HCT116 (cell line): ENCODE measurements around the gene DYNC1I1. TPM values are rescaled to one million over a fixed set of nuclear protein-coding genes. Genes with fewer than 3 reads are reported as not detected.

Experiments used
- ATAC-seq: fragments of 200-7000 bp; cut with Tn5 transposase; 2 replicates; pipeline ENCODE4 v1.9.1; 2020; ENCODE audit warnings: mild to moderate bottlenecking, moderate library complexity
- BruUV-seq: library from RNA; stranded (reverse); fragments of 400-500 nt; replicated peaks from 2 replicates; lab custom pipeline; 2021; lab: Mats Ljungman, UMichigan
- CTCF ChIA-PET: fragments of 300-600 bp; sonication (Branson Sonifier 250); formaldehyde crosslinking; loops from one replicate; lab custom pipeline; 2021; ENCODE audit warnings: antibody characterized with exemption; lab: Charles Lee
- POLR2A ChIA-PET: fragments of 300-600, 350-600 bp; sonication (Branson Sonifier 250); formaldehyde crosslinking; loops from one replicate; lab custom pipeline; 2021; ENCODE audit warnings: antibody characterized with exemption; lab: Charles Lee
- RAD21 ChIA-PET, 2 experiments: fragments of 300-600 bp; sonication (Branson Sonifier 250); formaldehyde crosslinking; loops; one replicate each; lab custom pipeline; 2023; ENCODE audit warnings: low total read pairs in 2 of 2; ENCODE audit not compliant: uncharacterized antibody in 2 of 2, unreplicated experiment in 2 of 2, low non-redundant PET in 1 of 2; lab: Charles Lee
- DNase-seq: peaks from one replicate; pipeline ENCODE4 v3.0.0-alpha.2; 2010; ENCODE audit warnings: low read depth, low spot score
- H2AFZ ChIP-seq: fragments of 200-600 bp; shearing (Covaris generic), sonication (generic); 2 replicates; pipeline ENCODE4 v1.6.1; 2017; ENCODE audit warnings: low read depth, mixed run types, mixed read lengths, antibody characterized with exemption, low read length; ENCODE audit not compliant: poor library complexity, severe bottlenecking
- H3K27ac ChIP-seq: 2 replicates; pipeline ENCODE4 v1.5.1; 2012; ENCODE audit warnings: low read depth, low read length
- H3K27me3 ChIP-seq: fragments of 200-600 bp; sonication (generic); 2 replicates; pipeline ENCODE4 v1.6.1; 2016; ENCODE audit warnings: mixed run types, low read length, mixed read lengths; ENCODE audit not compliant: insufficient read depth
- H3K36me3 ChIP-seq, 2 experiments: fragments of 200-500 bp in 1 of 2; fragments of 200-600 bp in 1 of 2; sonication (Bioruptor generic) in 1 of 2; sonication (generic) in 1 of 2; 2 replicates each; pipeline versions ENCODE4 v1.5.1 to v1.6.1; 2014 to 2016; ENCODE audit warnings: low read length in 2 of 2, inconsistent platforms in 1 of 2, mixed read lengths in 1 of 2, mixed run types in 1 of 2; ENCODE audit not compliant: insufficient read depth in 2 of 2, control insufficient read depth in 1 of 2
- H3K4me1 ChIP-seq, 2 experiments: fragments of 200-600 bp in 1 of 2; sonication (generic) in 1 of 2; 2 replicates each; pipeline versions ENCODE4 v1.5.1 to v1.6.1; 2012 to 2017; ENCODE audit warnings: low read length in 2 of 2, inconsistent platforms in 1 of 2, mild to moderate bottlenecking in 1 of 2, mixed read lengths in 1 of 2, mixed run types in 1 of 2, moderate library complexity in 1 of 2; ENCODE audit not compliant: insufficient read depth in 2 of 2, control insufficient read depth in 1 of 2
- H3K4me2 ChIP-seq: fragments of 200-600 bp; sonication (generic); 2 replicates; pipeline ENCODE4 v1.6.1; 2017; ENCODE audit warnings: mixed run types, low read length, mixed read lengths
- H3K4me3 ChIP-seq, 2 experiments: fragments of 200-600 bp in 1 of 2; sonication (generic) in 1 of 2; replicated peaks in 1 of 2; 2 replicates each; pipeline ENCODE4 v1.5.1; 2011 to 2016; ENCODE audit warnings: low read length in 2 of 2, control low read depth in 1 of 2, low read depth in 1 of 2, mild to moderate bottlenecking in 1 of 2, mixed read lengths in 1 of 2, mixed run types in 1 of 2
- H3K79me2 ChIP-seq: fragments of 200-600 bp; sonication (generic); 2 replicates; pipeline ENCODE4 v1.6.1; 2017; ENCODE audit warnings: mild to moderate bottlenecking, mixed run types, low read length, moderate library complexity, mixed read lengths; ENCODE audit not compliant: insufficient read depth
- H3K9ac ChIP-seq: fragments of 200-600 bp; sonication (generic); 2 replicates; pipeline ENCODE4 v1.6.1; 2016; ENCODE audit warnings: low read length, mixed read lengths
- H3K9me2 ChIP-seq: fragments of 200-600 bp; sonication (generic), shearing (Covaris generic); 2 replicates; pipeline ENCODE4 v1.6.1; 2017; ENCODE audit warnings: mixed run types, mild to moderate bottlenecking, moderate library complexity; ENCODE audit not compliant: insufficient read depth
- H3K9me3 ChIP-seq, 2 experiments: fragments of 200-500 bp in 1 of 2; fragments of 200-600 bp in 1 of 2; sonication (Bioruptor generic) in 1 of 2; sonication (generic) in 1 of 2; 2 replicates each; pipeline ENCODE4 v1.6.1; 2014 to 2017; ENCODE audit warnings: low read length in 2 of 2, mixed read lengths in 2 of 2, inconsistent platforms in 1 of 2, low read depth in 1 of 2, mild to moderate bottlenecking in 1 of 2, mixed run types in 1 of 2, moderate library complexity in 1 of 2; ENCODE audit not compliant: control insufficient read depth in 1 of 2, insufficient read depth in 1 of 2
- H4K20me1 ChIP-seq: fragments of 200-600 bp; sonication (generic), shearing (Covaris generic); 2 replicates; pipeline ENCODE4 v1.6.1; 2017; ENCODE audit warnings: mixed run types, mild to moderate bottlenecking, moderate library complexity; ENCODE audit not compliant: insufficient read depth
- ELF1 ChIP-seq: IDR thresholded peaks from 2 replicates; pipeline ENCODE4 v1.6.1; 2012; ENCODE audit warnings: low read depth, borderline replicate concordance
- EZH2phosphoT487 ChIP-seq: fragments of 200-600 bp; IDR thresholded peaks from 2 replicates; pipeline ENCODE4 v1.6.1; 2018; ENCODE audit warnings: antibody characterized with exemption, borderline replicate concordance
- FOSL1 ChIP-seq: IDR thresholded peaks from 2 replicates; pipeline ENCODE4 v1.6.1; 2012; ENCODE audit warnings: low read depth
- RAD21 ChIP-seq: IDR thresholded peaks from 2 replicates; pipeline ENCODE4 v1.6.1; 2012; ENCODE audit warnings: low read depth, mild to moderate bottlenecking
- SP1 ChIP-seq: IDR thresholded peaks from 2 replicates; pipeline ENCODE4 v1.6.1; 2012; ENCODE audit warnings: low read depth
- SRF ChIP-seq: IDR thresholded peaks from 2 replicates; pipeline ENCODE4 v1.6.1; 2012; ENCODE audit warnings: low read depth
- TCF7L2 ChIP-seq: IDR thresholded peaks from 2 replicates; pipeline ENCODE4 v1.7.0; 2011; ENCODE audit warnings: borderline replicate concordance, inconsistent platforms; ENCODE audit not compliant: insufficient read depth, insufficient read length; ENCODE audit errors: extremely low read depth
- ZFX ChIP-seq: fragments of 450-650 bp; IDR thresholded peaks from 2 replicates; pipeline ENCODE4 v1.6.1; 2017
- ZNF274 ChIP-seq: fragments of 200-500 bp; sonication (Bioruptor generic); IDR thresholded peaks from 2 replicates; pipeline ENCODE4 v1.6.1; 2014; ENCODE audit warnings: mild to moderate bottlenecking, low read depth, low read length, inconsistent platforms
- intact Hi-C: fragments of 100-400 bp; cut with micrococcal nuclease; formaldehyde crosslinking; loops from 2 replicates; pipeline ENCODE4 v1.10.0; 2022
- total RNA-seq: library from RNA; stranded (reverse); gene quantifications from one replicate; pipeline ENCODE4 v1.2.1, GENCODE V29; 2021; ENCODE audit not compliant: unreplicated experiment
- TF ChIP-seq, protein P1 (sequence below): IDR thresholded peaks from 2 replicates; pipeline ENCODE4 v1.6.1; 2012
- TF ChIP-seq, protein P2 (sequence below): IDR thresholded peaks from 2 replicates; pipeline ENCODE4 v1.6.1; 2011; ENCODE audit warnings: mild to moderate bottlenecking, low read length, moderate library complexity; ENCODE audit not compliant: insufficient replicate concordance; ENCODE audit errors: extremely low read depth

Gene DYNC1I1
- total RNA-seq, 1 experiment from 2014 or later: not detected

- H4K20me1 ChIP-seq: no peaks in the 10 kb centered on the region; the same call in 1 of the 2 replicates
- POLR2A ChIA-PET: no interaction called here
- ATAC-seq: no peak
- CTCF ChIA-PET: no interaction called here
- H3K9me3 ChIP-seq: no peaks in the 10 kb centered on the region
- no peaks in the 10 kb centered on the region for H3K4me1 ChIP-seq
- no peaks in the 10 kb centered on the region for H3K79me2 ChIP-seq
- no peaks in the 10 kb centered on the region for H3K9me2 ChIP-seq
- H3K4me3 ChIP-seq: no peak overlapping the region
- no peak overlapping the region for H3K4me2 ChIP-seq
- H3K9ac ChIP-seq: no peak overlapping the region
- no peak for DNase-seq
- no peak overlapping the region for H2AFZ ChIP-seq
- RAD21 ChIA-PET: no interaction called here
- H3K27me3 ChIP-seq: no peaks in the 10 kb centered on the region
- H3K36me3 ChIP-seq: 0 out of 4 replicates have a peak, but pooled peaks cover 0 to 2% of the 10 kb centered on the region in 2 experiments
- BruUV-seq: no TSS peak
- intact Hi-C loops: no loop called here
- no peak overlapping the region for H3K27ac ChIP-seq
- TF ChIP-seq, protein P1, sequence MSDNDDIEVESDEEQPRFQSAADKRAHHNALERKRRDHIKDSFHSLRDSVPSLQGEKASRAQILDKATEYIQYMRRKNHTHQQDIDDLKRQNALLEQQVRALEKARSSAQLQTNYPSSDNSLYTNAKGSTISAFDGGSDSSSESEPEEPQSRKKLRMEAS: no peak
- TF ChIP-seq SP1 (no peak), EZH2phosphoT487 (no peak), SRF (no peak), ELF1 (no peak), FOSL1 (no peak), TCF7L2 (no peak), ZNF274 (no peak), RAD21 (no peak), ZFX (no peak)
- TF ChIP-seq, protein P2, sequence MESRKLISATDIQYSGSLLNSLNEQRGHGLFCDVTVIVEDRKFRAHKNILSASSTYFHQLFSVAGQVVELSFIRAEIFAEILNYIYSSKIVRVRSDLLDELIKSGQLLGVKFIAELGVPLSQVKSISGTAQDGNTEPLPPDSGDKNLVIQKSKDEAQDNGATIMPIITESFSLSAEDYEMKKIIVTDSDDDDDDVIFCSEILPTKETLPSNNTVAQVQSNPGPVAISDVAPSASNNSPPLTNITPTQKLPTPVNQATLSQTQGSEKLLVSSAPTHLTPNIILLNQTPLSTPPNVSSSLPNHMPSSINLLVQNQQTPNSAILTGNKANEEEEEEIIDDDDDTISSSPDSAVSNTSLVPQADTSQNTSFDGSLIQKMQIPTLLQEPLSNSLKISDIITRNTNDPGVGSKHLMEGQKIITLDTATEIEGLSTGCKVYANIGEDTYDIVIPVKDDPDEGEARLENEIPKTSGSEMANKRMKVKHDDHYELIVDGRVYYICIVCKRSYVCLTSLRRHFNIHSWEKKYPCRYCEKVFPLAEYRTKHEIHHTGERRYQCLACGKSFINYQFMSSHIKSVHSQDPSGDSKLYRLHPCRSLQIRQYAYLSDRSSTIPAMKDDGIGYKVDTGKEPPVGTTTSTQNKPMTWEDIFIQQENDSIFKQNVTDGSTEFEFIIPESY: no peak
Observed at GRCh38 chr7:96131525-96131924, 359.2 kb downstream of the DYNC1I1 start.
